CD4-positive, alpha-beta T cell treated with Interleukin-4 for 1 hour (primary cell): ENCODE data around the gene ADAM12.

Experiments
- DNase-seq, 2 donors: peaks; one replicate each; pipeline ENCODE4 v3.0.0-alpha.2; 2020 to 2022

Gene ADAM12

GRCh38 chr10:126230587-126230986, 157.7 kb downstream of the ADAM12 start:
- DNase-seq: no peak

GRCh38 chr10:126229686-126230085, 158.6 kb downstream of the ADAM12 start:
- no peak for DNase-seq

- no peak for DNase-seq
These were observed 160.5 kb downstream of the ADAM12 start for GRCh38 chr10:126227762-126228134.

- DNase-seq: no peak
These were observed 161.1 kb downstream of the ADAM12 start for GRCh38 chr10:126226988-126227761.

- no peak for DNase-seq
These were observed 162.1 kb downstream of the ADAM12 start for GRCh38 chr10:126226205-126226604.

GRCh38 chr10:126225672-126226008, 162.6 kb downstream of the ADAM12 start:
- DNase-seq: no peak

- no peak for DNase-seq
These were observed 163.2 kb downstream of the ADAM12 start for GRCh38 chr10:126224967-126225671.

GRCh38 chr10:126223512-126224067, 164.7 kb downstream of the ADAM12 start:
- no peak for DNase-seq

- DNase-seq: no peak
These were observed 165.4 kb downstream of the ADAM12 start for GRCh38 chr10:126222736-126223511.

GRCh38 chr10:126221874-126222273, 166.4 kb downstream of the ADAM12 start:
- DNase-seq: no peak

GRCh38 chr10:126218778-126219649, 169.3 kb downstream of the ADAM12 start:
- DNase-seq: no peak

GRCh38 chr10:126218174-126218573, 170.1 kb downstream of the ADAM12 start:
- no peak for DNase-seq

- no peak for DNase-seq
These were observed 171.7 kb downstream of the ADAM12 start for GRCh38 chr10:126216632-126216961.

GRCh38 chr10:126215746-126216631, 172.3 kb downstream of the ADAM12 start:
- no peak for DNase-seq

- DNase-seq: no peak
These were observed 173.6 kb downstream of the ADAM12 start for GRCh38 chr10:126214679-126215078.

- no peak for DNase-seq
These were observed 174.3 kb downstream of the ADAM12 start for GRCh38 chr10:126214021-126214420.

GRCh38 chr10:126212738-126213137, 175.5 kb downstream of the ADAM12 start:
- DNase-seq: no peak

- DNase-seq: no peak
These were observed 178.1 kb downstream of the ADAM12 start for GRCh38 chr10:126210051-126210651.

- DNase-seq: no peak
These were observed 178.8 kb downstream of the ADAM12 start for GRCh38 chr10:126209451-126209850.

GRCh38 chr10:126208726-126209302, 179.5 kb downstream of the ADAM12 start:
- DNase-seq: no peak

GRCh38 chr10:126207851-126208250, 180.4 kb downstream of the ADAM12 start:
- no peak for DNase-seq
